SK-N-SH treated with all-trans-retinoic acid at 6 μM for 48 hours (cell line): ENCODE measurements around the gene CPXM2.

Source experiments
- ATAC-seq: fragments of 200-7000 bp; cut with Tn5 transposase; 3 replicates; pipeline ENCODE4 v1.9.1; 2020; ENCODE audit warnings: mild to moderate bottlenecking, moderate library complexity
- ARNTL ChIP-seq: fragments of 450-650 bp; formaldehyde crosslinking; IDR thresholded peaks from 2 replicates; pipeline ENCODE4 v1.5.0; 2020; ENCODE audit warnings: low read depth, mild to moderate bottlenecking, moderate library complexity, borderline replicate concordance
- CREB5 ChIP-seq: fragments of 250-450 bp; sonication (Bioruptor Pico); IDR thresholded peaks from 2 replicates; pipeline ENCODE4 v1.5.1; 2020; ENCODE audit warnings: low read depth, mild to moderate bottlenecking, moderate library complexity
- CSDC2 ChIP-seq: fragments of 250-450 bp; sonication (Bioruptor Pico); IDR thresholded peaks from 2 replicates; pipeline ENCODE4 v1.5.0; 2020; ENCODE audit warnings: mild to moderate bottlenecking, moderate library complexity
- ESRRG ChIP-seq: fragments of 250-450 bp; sonication (Bioruptor Pico); IDR thresholded peaks from 2 replicates; pipeline ENCODE4 v1.6.1; 2021; ENCODE audit warnings: mild to moderate bottlenecking
- GLIS3 ChIP-seq: fragments of 250-450 bp; sonication (Bioruptor Pico); IDR thresholded peaks from 2 replicates; pipeline ENCODE4 v1.5.0; 2020; ENCODE audit warnings: mild to moderate bottlenecking, moderate library complexity
- ISL1 ChIP-seq: fragments of 250-450 bp; sonication (Bioruptor Pico); IDR thresholded peaks from 2 replicates; pipeline ENCODE4 v2.1.2; 2022; ENCODE audit warnings: mild to moderate bottlenecking, moderate library complexity
- POU6F1 ChIP-seq: fragments of 250-450 bp; sonication (Bioruptor Pico); IDR thresholded peaks from 2 replicates; pipeline ENCODE4 v1.8.0; 2021; ENCODE audit warnings: low read depth, mild to moderate bottlenecking, moderate library complexity, borderline replicate concordance
- PPARA ChIP-seq: fragments of 250-450 bp; sonication (Bioruptor Pico); IDR thresholded peaks from 2 replicates; pipeline ENCODE4 v1.5.0; 2020; ENCODE audit warnings: mild to moderate bottlenecking, borderline replicate concordance
- RARB ChIP-seq: fragments of 250-450 bp; sonication (Bioruptor Pico); IDR thresholded peaks from 2 replicates; pipeline ENCODE4 v1.8.0; 2021; ENCODE audit warnings: mild to moderate bottlenecking, moderate library complexity
- SNAI2 ChIP-seq: fragments of 250-450 bp; sonication (Bioruptor Pico); IDR thresholded peaks from 2 replicates; pipeline ENCODE4 v1.5.0; 2020; ENCODE audit warnings: mild to moderate bottlenecking, moderate library complexity
- TCF4 ChIP-seq: fragments of 250-450 bp; sonication (Bioruptor Pico); IDR thresholded peaks from 2 replicates; pipeline ENCODE4 v1.8.0; 2021; ENCODE audit warnings: mild to moderate bottlenecking, moderate library complexity, borderline replicate concordance
- TOX ChIP-seq: fragments of 250-450 bp; sonication (Bioruptor Pico); IDR thresholded peaks from 2 replicates; pipeline ENCODE4 v1.8.0; 2021; ENCODE audit warnings: mild to moderate bottlenecking, moderate library complexity, borderline replicate concordance
- TSHZ2 ChIP-seq: fragments of 250-450 bp; sonication (Bioruptor Pico); IDR thresholded peaks from 2 replicates; pipeline ENCODE4 v1.5.0; 2020; ENCODE audit warnings: mild to moderate bottlenecking, moderate library complexity
- ZC3H10 ChIP-seq: fragments of 250-450 bp; sonication (Bioruptor Pico); IDR thresholded peaks from 2 replicates; pipeline ENCODE4 v1.5.1; 2021; ENCODE audit warnings: mild to moderate bottlenecking, moderate library complexity
- ZFP3 ChIP-seq: fragments of 250-450 bp; sonication (Bioruptor Pico); IDR thresholded peaks from 2 replicates; pipeline ENCODE4 v1.5.0; 2020; ENCODE audit warnings: mild to moderate bottlenecking, moderate library complexity
- ZFP30 ChIP-seq: fragments of 450-650 bp; formaldehyde crosslinking; IDR thresholded peaks from 2 replicates; pipeline ENCODE4 v1.5.0; 2022; ENCODE audit warnings: mild to moderate bottlenecking, moderate library complexity
- ZNF565 ChIP-seq: fragments of 450-650 bp; formaldehyde crosslinking; conservative IDR thresholded peaks from 2 replicates; pipeline ENCODE4 v1.5.0; 2020; ENCODE audit warnings: low read depth, mild to moderate bottlenecking, moderate library complexity
- ZNF70 ChIP-seq: fragments of 450-650 bp; formaldehyde crosslinking; IDR thresholded peaks from 2 replicates; pipeline ENCODE4 v1.5.0; 2020; ENCODE audit warnings: mild to moderate bottlenecking, moderate library complexity
- ZNF8 ChIP-seq: fragments of 450-650 bp; formaldehyde crosslinking; IDR thresholded peaks from 2 replicates; pipeline ENCODE4 v1.5.0; 2020; ENCODE audit warnings: mild to moderate bottlenecking, moderate library complexity
- TF ChIP-seq, protein P1 (sequence below): fragments of 250-450 bp; sonication (Bioruptor Pico); IDR thresholded peaks from 2 replicates; pipeline ENCODE4 v1.8.0; 2020; ENCODE audit warnings: mild to moderate bottlenecking, moderate library complexity, borderline replicate concordance

CPXM2 gene

GRCh38 chr10:123833170-123833850 lies 58.3 kb downstream of the CPXM2 start (continued):
- TF ChIP-seq, protein P1, sequence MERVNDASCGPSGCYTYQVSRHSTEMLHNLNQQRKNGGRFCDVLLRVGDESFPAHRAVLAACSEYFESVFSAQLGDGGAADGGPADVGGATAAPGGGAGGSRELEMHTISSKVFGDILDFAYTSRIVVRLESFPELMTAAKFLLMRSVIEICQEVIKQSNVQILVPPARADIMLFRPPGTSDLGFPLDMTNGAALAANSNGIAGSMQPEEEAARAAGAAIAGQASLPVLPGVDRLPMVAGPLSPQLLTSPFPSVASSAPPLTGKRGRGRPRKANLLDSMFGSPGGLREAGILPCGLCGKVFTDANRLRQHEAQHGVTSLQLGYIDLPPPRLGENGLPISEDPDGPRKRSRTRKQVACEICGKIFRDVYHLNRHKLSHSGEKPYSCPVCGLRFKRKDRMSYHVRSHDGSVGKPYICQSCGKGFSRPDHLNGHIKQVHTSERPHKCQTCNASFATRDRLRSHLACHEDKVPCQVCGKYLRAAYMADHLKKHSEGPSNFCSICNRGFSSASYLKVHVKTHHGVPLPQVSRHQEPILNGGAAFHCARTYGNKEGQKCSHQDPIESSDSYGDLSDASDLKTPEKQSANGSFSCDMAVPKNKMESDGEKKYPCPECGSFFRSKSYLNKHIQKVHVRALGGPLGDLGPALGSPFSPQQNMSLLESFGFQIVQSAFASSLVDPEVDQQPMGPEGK (CRISPR knock-in tag), result no peak
- TF ChIP-seq ZC3H10 (CRISPR knock-in tag), result no peak
- TF ChIP-seq ZFP3 (CRISPR knock-in tag), result no peak

- ATAC-seq, result no peak
- no peak for TF ChIP-seq TOX (CRISPR knock-in tag)
- TF ChIP-seq PPARA (CRISPR knock-in tag), result no peak
- no peak for TF ChIP-seq CSDC2 (CRISPR knock-in tag)
- no peak for TF ChIP-seq ISL1 (CRISPR knock-in tag)
- TF ChIP-seq TSHZ2 (CRISPR knock-in tag), result no peak
- no peak for TF ChIP-seq RARB
- TF ChIP-seq POU6F1 (CRISPR knock-in tag), result no peak
- TF ChIP-seq SNAI2, result no peak
- TF ChIP-seq CREB5 (CRISPR knock-in tag), result no peak
- TF ChIP-seq TCF4 (CRISPR knock-in tag), result no peak
- no peak for TF ChIP-seq ZNF565 (CRISPR knock-in tag)
- no peak for TF ChIP-seq ZFP3 (CRISPR knock-in tag)
- TF ChIP-seq GLIS3 (CRISPR knock-in tag), result no peak
- no peak for TF ChIP-seq ZNF8 (CRISPR knock-in tag)
Observed at GRCh38 chr10:123831259-123831658, 60.3 kb downstream of the CPXM2 start.

GRCh38 chr10:123821136-123821535 lies 70.5 kb downstream of the CPXM2 start:
- no peak for ATAC-seq

More at GRCh38 chr10:123821136-123821535, 70.5 kb downstream of the CPXM2 start:
- no peak for TF ChIP-seq ARNTL
- no peak for TF ChIP-seq ZFP3 (CRISPR knock-in tag)
- no peak for TF ChIP-seq TOX (CRISPR knock-in tag)
- no peak for TF ChIP-seq ESRRG
- TF ChIP-seq ZFP30 (CRISPR knock-in tag), result no peak
- TF ChIP-seq TSHZ2 (CRISPR knock-in tag), result no peak
- TF ChIP-seq POU6F1 (CRISPR knock-in tag), result no peak
- TF ChIP-seq PPARA (CRISPR knock-in tag), result no peak
- no peak for TF ChIP-seq ZNF70 (CRISPR knock-in tag)
- TF ChIP-seq RARB, result no peak
- no peak for TF ChIP-seq SNAI2
- no peak for TF ChIP-seq TCF4 (CRISPR knock-in tag)
